Naive B cell (primary cell): ENCODE results near the gene LBX2. TPM values are rescaled to one million over a fixed set of nuclear protein-coding genes. Genes with fewer than 3 reads are reported as not detected.

Experiments
- ATAC-seq, 2 donors: fragments of 150-1000 bp; cut with Tn5 transposase; 2 replicates each; pipeline ENCODE4 v1.10.0; 2021; ENCODE audit warnings: low read depth in 2 of 2, mild to moderate bottlenecking in 2 of 2, moderate library complexity in 2 of 2
- DNase-seq: peaks from one replicate; pipeline ENCODE4 v3.0.0; 2022
- H3K27ac Mint-ChIP-seq, 6 donors: one replicate each; pipeline ENCODE4 v1.8.0; 2020 to 2022; ENCODE audit warnings: mild to moderate bottlenecking in 6 of 6, mixed read lengths in 6 of 6, moderate library complexity in 5 of 6, inconsistent platforms in 2 of 6
- H3K27me3 Mint-ChIP-seq, 3 donors: one replicate each; pipeline ENCODE4 v1.8.0; 2021 to 2022; ENCODE audit warnings: mixed read lengths in 3 of 3, mild to moderate bottlenecking in 1 of 3
- H3K36me3 Mint-ChIP-seq, 2 donors: one replicate each; pipeline ENCODE4 v1.8.0; 2020 to 2022; ENCODE audit warnings: mixed read lengths in 2 of 2, inconsistent platforms in 1 of 2, mild to moderate bottlenecking in 1 of 2
- H3K4me1 Mint-ChIP-seq, 3 donors: one replicate each; pipeline ENCODE4 v1.8.0; 2020 to 2022; ENCODE audit warnings: mixed read lengths in 3 of 3, inconsistent platforms in 1 of 3, mild to moderate bottlenecking in 1 of 3, moderate library complexity in 1 of 3
- H3K4me3 Mint-ChIP-seq, 8 donors: one replicate each; pipeline ENCODE4 v1.8.0; 2020 to 2022; ENCODE audit warnings: mild to moderate bottlenecking in 8 of 8, mixed read lengths in 8 of 8, moderate library complexity in 8 of 8, inconsistent platforms in 2 of 8
- H3K9me3 Mint-ChIP-seq, 7 donors: one replicate each; pipeline ENCODE4 v1.8.0; 2020 to 2022; ENCODE audit warnings: mixed read lengths in 7 of 7, mild to moderate bottlenecking in 5 of 7, inconsistent platforms in 2 of 7, moderate library complexity in 1 of 7
- polyA plus RNA-seq, 6 donors: library from polyadenylated mRNA; unstranded; fragments of 300-500 nt; fragmentation: Illumina TruSeq; gene quantifications; one replicate each; pipeline ENCODE4 v1.2.3, GENCODE V29; 2021; ENCODE audit warnings: low read depth in 6 of 6

The LBX2 gene
- polyA plus RNA-seq, 6 donors from 2014 or later, result not detected

- no peak for ATAC-seq
- peaks cover 39 to 43% (median 40%) of the 10 kb centered on the region in 3 donors for H3K4me1 Mint-ChIP-seq
- DNase-seq, result no peak
- H3K36me3 Mint-ChIP-seq, result peaks cover 2 to 12% of the 10 kb centered on the region in 2 donors
- H3K27me3 Mint-ChIP-seq, result no peaks in the 10 kb centered on the region
- H3K27ac Mint-ChIP-seq, result peak overlapping the region in 4 of 6 donors; percentile 17 to 95 (median 74)
- H3K9me3 Mint-ChIP-seq, result peaks cover 0 to 1% (median 0%) of the 10 kb centered on the region in 7 donors
- H3K4me3 Mint-ChIP-seq, result peak overlapping the region; percentile 2 to 96 (median 86)
Measured at GRCh38 chr2:74532222-74532621, 32.8 kb upstream of the LBX2 start.

- Mint-ChIP-seq H3K4me1 (peaks cover 38 to 49% (median 42%) of the 10 kb centered on the region in 3 donors), H3K27me3 (no peaks in the 10 kb centered on the region), H3K27ac (peak overlapping the region in 3 of 6 donors; percentile 57 to 95 (median 93)), H3K36me3 (peaks cover 8 to 14% of the 10 kb centered on the region in 2 donors), H3K4me3 (peak overlapping the region; percentile 17 to 96 (median 86)), H3K9me3 (peaks cover 0 to 1% (median 0%) of the 10 kb centered on the region in 7 donors)
- DNase-seq, result no peak
- no peak for ATAC-seq
Measured at GRCh38 chr2:74531666-74532065, 32.3 kb upstream of the LBX2 start.

GRCh38 chr2:74530239-74531187 lies 31.1 kb upstream of the LBX2 start:
- peak; percentile 58 for DNase-seq
- Mint-ChIP-seq H3K9me3 (peaks cover 0 to 1% (median 0%) of the 10 kb centered on the region in 7 donors), H3K4me3 (peak overlapping the region; percentile 83 to 96 (median 94)), H3K27me3 (no peaks in the 10 kb centered on the region), H3K4me1 (peaks cover 46 to 57% (median 49%) of the 10 kb centered on the region in 3 donors), H3K27ac (peak overlapping the region; percentile 63 to 97 (median 94)), H3K36me3 (peaks cover 15 to 21% of the 10 kb centered on the region in 2 donors)
- ATAC-seq, result peak; percentile 19 to 26

- Mint-ChIP-seq H3K4me3 (peak within 1 kb of the TSS; percentile 83 to 96 (median 94)), H3K9me3 (peaks cover 0 to 1% (median 0%) of the 10 kb centered on the region in 7 donors), H3K27me3 (no peaks in the 10 kb centered on the region), H3K4me1 (peaks cover 46 to 57% (median 49%) of the 10 kb centered on the region in 3 donors), H3K36me3 (peaks cover 15 to 21% of the 10 kb centered on the region in 2 donors), H3K27ac (peak within 1 kb of the TSS; percentile 93 to 97 (median 96))
- peak; percentile 92 for DNase-seq
- peak; percentile 81 to 82 for ATAC-seq
Measured at GRCh38 chr2:74529357-74530238, 30.2 kb upstream of the LBX2 start, which contains the start of the genes AUP1 and HTRA2. Gene AUP1, minus strand, starts transcription at chr2:74529706. Its CDS starts 77 bp downstream, at chr2:74529629. Gene HTRA2, plus strand, starts transcription at chr2:74529933. Its CDS starts 74 bp downstream, at chr2:74530007.

GRCh38 chr2:74528600-74529356 lies 29.4 kb upstream of the LBX2 start:
- peaks cover 0 to 1% (median 0%) of the 10 kb centered on the region in 7 donors for H3K9me3 Mint-ChIP-seq
- peaks cover 46 to 57% (median 49%) of the 10 kb centered on the region in 3 donors for H3K4me1 Mint-ChIP-seq
- ATAC-seq (no peak), DNase-seq (no peak)
- peak overlapping the region; percentile 93 to 97 (median 95) for H3K27ac Mint-ChIP-seq
- H3K4me3 Mint-ChIP-seq, result peak overlapping the region; percentile 83 to 96 (median 94)
- H3K27me3 Mint-ChIP-seq, result no peaks in the 10 kb centered on the region
- peaks cover 15 to 21% of the 10 kb centered on the region in 2 donors for H3K36me3 Mint-ChIP-seq

- ATAC-seq, result no peak
- Mint-ChIP-seq H3K4me3 (peak overlapping the region; percentile 83 to 96 (median 94)), H3K27me3 (no peaks in the 10 kb centered on the region), H3K9me3 (no peaks in the 10 kb centered on the region), H3K27ac (peak overlapping the region in 5 of 6 donors; percentile 18 to 95 (median 91)), H3K4me1 (peaks cover 46 to 55% (median 49%) of the 10 kb centered on the region in 3 donors), H3K36me3 (peaks cover 15 to 21% of the 10 kb centered on the region in 2 donors)
- DNase-seq, result no peak
Measured at GRCh38 chr2:74527741-74528140, 28.3 kb upstream of the LBX2 start.

- H3K27ac Mint-ChIP-seq, result peak overlapping the region; percentile 41 to 98 (median 92)
- H3K36me3 Mint-ChIP-seq, result peaks cover 16 to 20% of the 10 kb centered on the region in 2 donors
- H3K4me3 Mint-ChIP-seq, result peak overlapping the region; percentile 35 to 86 (median 46)
- ATAC-seq (no peak), DNase-seq (no peak)
- H3K9me3 Mint-ChIP-seq, result no peaks in the 10 kb centered on the region
- H3K27me3 Mint-ChIP-seq, result peaks cover 7 to 8% (median 7%) of the 10 kb centered on the region in 3 donors
- peaks cover 38 to 45% (median 43%) of the 10 kb centered on the region in 3 donors for H3K4me1 Mint-ChIP-seq
Measured at GRCh38 chr2:74526649-74527230, 27.3 kb upstream of the LBX2 start.

GRCh38 chr2:74525717-74526648 lies 26.6 kb upstream of the LBX2 start, which contains the start of gene DQX1:
Gene DQX1, minus strand, starts transcription at chr2:74526231. Its CDS starts 502 bp downstream, at chr2:74525729.
- peak within 1 kb of the TSS; percentile 35 to 86 (median 46) for H3K4me3 Mint-ChIP-seq
- H3K27me3 Mint-ChIP-seq, result peaks cover 12 to 15% (median 15%) of the 10 kb centered on the region in 3 donors
- no peaks in the 10 kb centered on the region for H3K9me3 Mint-ChIP-seq
- peak within 1 kb of the TSS; percentile 41 to 98 (median 92) for H3K27ac Mint-ChIP-seq
- H3K4me1 Mint-ChIP-seq, result peaks cover 30 to 38% (median 37%) of the 10 kb centered on the region in 3 donors
- ATAC-seq, result peak; percentile 24 to 32
- peaks cover 16 to 23% of the 10 kb centered on the region in 2 donors for H3K36me3 Mint-ChIP-seq
- peak; percentile 69 for DNase-seq

GRCh38 chr2:74524955-74525716 lies 25.7 kb upstream of the LBX2 start:
- no peak for DNase-seq
- peak overlapping the region in 1 of 8 donors; percentile 4 for H3K4me3 Mint-ChIP-seq
- no peaks in the 10 kb centered on the region for H3K9me3 Mint-ChIP-seq
- peaks cover 18 to 24% (median 23%) of the 10 kb centered on the region in 3 donors for H3K27me3 Mint-ChIP-seq
- H3K4me1 Mint-ChIP-seq, result peaks cover 25 to 32% (median 31%) of the 10 kb centered on the region in 3 donors
- H3K27ac Mint-ChIP-seq, result peak overlapping the region in 1 of 6 donors; percentile 44
- H3K36me3 Mint-ChIP-seq, result peaks cover 16 to 23% of the 10 kb centered on the region in 2 donors
- ATAC-seq, result no peak

GRCh38 chr2:74524005-74524404 lies 24.6 kb upstream of the LBX2 start:
- peaks cover 23 to 31% (median 29%) of the 10 kb centered on the region in 3 donors for H3K4me1 Mint-ChIP-seq
- peaks cover 16 to 23% of the 10 kb centered on the region in 2 donors for H3K36me3 Mint-ChIP-seq
- H3K27ac Mint-ChIP-seq, result no peak overlapping the region
- H3K4me3 Mint-ChIP-seq, result peak overlapping the region in 1 of 8 donors; percentile 21
- peaks cover 27 to 35% (median 35%) of the 10 kb centered on the region in 3 donors for H3K27me3 Mint-ChIP-seq
- H3K9me3 Mint-ChIP-seq, result no peaks in the 10 kb centered on the region
- no peak for DNase-seq
- no peak for ATAC-seq
